HG02970 (cell line): ENCODE results near the gene MPP7.

Experiments used
- ATAC-seq: cut with Tn5 transposase; IDR thresholded peaks from one replicate; pipeline ENCODE4 v1.9.1; 2021; ENCODE audit warnings: mild to moderate bottlenecking, moderate library complexity, moderate number of reproducible peaks; ENCODE audit not compliant: unreplicated experiment, low FRiP score

MPP7 gene

GRCh38 chr10:28311104-28311503, 8.2 kb upstream of the MPP7 start:
- no peak for ATAC-seq

DNA sequence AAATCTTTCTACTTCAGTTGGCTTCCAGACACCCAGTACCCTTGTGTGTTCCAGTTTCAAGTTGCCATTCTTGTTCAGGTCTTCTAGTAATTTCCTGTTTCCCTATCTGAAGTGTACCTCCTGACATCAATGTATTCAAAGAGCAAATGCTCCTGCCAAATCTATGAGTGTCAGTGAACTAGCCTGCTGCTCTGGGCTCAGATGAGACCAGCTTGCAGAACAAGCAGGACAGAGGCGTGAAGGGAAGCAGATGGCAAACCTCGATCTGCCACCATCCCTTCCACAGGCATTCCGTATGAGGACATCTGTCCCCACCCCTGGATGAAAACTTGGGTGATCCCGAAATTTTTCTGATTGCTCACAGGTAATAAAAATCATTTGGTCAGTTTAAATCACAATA, 4.4 kb upstream of the MPP7 start:
- ATAC-seq: no peak

DNA sequence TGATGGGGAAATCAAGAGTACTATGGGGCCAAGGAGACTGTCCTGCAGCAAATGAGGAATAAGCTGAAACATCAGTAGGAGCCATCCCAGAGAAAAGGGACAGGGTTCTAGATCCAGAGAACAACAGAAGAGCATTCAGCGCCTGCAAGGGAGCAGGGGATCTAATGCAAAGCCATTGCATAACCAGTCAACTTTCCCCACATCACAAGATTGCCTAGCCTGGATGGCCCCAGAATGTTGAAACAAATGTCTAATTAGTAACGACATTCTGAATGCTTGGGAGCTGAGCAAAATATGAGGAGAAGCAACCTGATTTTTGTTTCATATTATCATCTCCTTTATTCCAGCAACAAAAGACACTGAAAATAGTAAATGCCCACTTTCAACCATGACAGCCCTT, 2.7 kb upstream of the MPP7 start:
- no peak for ATAC-seq

DNA sequence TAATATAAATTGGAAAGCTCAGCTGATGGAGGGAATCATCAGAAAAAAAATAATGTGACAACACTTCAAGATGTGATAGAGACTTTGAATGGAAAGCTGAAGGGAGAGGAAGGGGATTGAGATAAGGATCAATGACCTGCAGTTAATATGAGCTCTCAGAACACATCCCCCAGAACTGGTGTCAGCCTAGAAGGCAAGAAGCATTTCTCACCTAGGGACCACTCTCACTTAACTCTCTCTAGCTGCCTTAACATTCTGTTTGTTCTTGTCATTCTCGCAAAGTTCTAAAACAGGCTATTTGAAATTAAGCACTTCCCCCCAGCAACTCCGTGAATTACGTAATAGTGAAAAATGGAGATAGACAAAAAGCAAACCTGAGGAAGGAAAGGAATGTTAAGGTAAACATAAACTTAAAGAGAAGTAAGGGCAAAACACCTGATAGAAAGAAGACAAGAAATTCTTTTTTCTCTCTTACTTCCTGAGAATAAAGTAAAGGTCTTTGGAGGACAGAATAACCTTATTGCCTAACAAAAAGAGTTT, 1.2 kb upstream of the MPP7 start:
- no peak for ATAC-seq

GRCh38 chr10:28302012-28302637, 739 bp downstream of the MPP7 start:
- no peak for ATAC-seq

DNA sequence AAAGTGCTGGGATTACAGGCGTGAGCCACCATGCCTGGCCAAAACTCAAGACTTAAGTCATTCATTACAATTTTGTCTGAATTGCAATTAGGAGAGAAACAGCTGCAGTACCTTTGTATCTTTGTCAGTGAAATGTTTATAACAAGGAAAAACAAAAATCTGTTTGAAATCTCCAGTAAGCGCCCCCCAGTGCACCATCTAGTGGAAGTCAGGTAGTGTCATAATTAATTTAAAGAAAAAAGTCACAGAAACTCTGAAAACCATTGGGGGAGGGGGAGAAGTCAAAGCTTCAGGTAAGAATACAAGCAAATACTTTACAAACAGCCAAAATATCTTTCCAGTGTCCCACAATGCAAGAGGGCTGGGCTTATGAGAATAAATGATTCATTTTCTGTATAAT, 2.8 kb downstream of the MPP7 start:
- no peak for ATAC-seq

GRCh38 chr10:28298951-28299350, 3.9 kb downstream of the MPP7 start:
- ATAC-seq: no peak

DNA sequence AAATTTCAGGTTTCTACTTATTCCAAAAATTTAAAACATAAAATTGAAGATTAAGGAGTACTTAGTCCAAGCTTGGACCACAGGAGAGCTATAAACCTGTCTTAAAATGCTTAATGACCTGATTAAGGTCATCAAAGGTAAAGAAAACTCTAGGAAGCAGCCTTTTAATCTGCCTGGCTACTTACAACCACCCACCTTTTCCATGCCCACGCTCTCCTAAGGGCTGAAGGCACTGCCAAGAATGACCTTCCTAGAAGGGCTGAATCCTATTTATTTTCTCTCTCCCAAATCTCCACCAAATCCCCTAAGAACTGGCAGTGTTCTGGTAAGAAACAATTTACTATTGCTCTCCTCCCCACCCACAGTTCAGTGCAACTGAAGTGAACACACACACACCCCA, 6.8 kb downstream of the MPP7 start:
- ATAC-seq: no peak

- no peak for ATAC-seq
These were observed 7.5 kb downstream of the MPP7 start for GRCh38 chr10:28295336-28295735.

GRCh38 chr10:28294809-28295208, 8.1 kb downstream of the MPP7 start:
- no peak for ATAC-seq

DNA sequence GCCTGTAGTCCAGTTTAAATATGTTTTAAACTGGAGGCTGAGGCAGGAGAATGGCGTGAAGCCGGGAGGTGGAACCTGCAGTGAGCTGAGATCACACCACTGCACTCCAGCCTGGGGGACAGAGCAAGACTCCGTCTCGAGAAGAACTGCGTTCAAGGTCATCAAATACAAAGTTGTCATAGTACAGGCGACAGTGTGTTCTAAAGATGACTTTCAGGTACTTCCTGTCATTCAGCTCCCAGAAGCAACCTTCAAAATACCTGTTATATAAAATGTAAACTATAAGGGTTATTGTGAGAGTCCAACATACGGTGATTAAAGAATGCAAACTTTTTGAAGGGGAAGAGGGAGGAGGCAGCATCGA, 8.7 kb downstream of the MPP7 start:
- no peak for ATAC-seq

DNA sequence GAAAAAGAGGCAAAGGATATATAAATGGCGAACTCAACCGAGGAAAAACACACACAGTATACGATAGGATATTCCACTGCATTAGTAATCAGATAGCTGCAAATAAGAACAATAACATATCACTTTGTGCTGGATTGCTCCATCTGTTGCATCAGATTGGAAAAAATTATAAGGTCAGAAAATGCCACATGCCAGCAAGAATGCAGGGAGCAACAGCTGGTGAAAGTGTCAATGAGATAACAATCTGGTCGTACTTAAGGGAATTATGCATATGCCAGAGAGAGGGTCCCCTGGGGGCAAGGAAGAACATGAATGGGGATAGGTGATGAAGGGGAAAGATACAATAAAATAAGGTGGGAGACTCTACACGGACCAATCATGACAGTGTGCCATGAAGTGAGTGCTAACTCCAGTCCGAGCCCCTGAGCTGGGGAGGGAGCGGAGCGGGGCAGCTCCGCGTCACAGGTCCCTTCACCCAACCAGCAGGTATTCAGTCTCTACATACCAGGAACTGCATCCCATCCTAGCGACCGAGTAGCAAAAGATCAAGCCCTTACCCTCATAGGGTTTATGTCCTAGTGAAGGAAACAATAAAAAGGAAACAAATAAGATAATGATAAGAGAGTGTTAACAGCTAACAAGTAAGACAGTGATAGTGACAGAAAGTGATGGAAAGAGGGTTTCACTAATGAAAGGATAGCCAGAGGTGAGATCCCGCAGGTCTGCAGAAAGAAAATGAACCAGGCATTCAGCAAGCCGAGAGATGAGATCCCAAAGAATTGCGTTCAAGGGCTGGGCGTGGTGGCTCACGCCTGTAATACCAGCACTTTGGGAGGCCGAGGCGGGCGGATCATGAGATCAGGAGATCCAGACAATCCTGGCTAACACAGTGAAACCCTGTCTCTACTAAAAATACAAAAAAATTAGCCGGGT, 9.4 kb downstream of the MPP7 start:
- no peak for ATAC-seq

DNA sequence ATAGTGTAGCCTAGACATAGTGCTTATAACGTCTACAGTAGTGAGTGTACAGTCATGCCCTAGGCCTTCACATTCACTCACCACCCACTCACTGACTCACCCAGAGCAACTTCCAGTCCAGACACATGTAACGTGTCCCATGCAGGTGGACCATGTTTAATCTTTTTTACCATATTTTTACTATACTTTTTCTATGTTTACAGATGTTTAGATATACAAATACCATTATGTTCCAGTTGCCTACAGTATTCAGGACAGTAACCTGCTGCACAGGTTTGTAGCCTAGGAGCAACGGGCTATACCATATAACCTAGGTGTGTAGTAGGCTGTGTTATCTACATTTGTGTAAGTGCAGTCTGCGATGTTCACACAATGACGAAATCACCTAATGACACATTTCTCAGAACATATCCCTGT, 11.0 kb downstream of the MPP7 start:
- no peak for ATAC-seq

GRCh38 chr10:28285816-28286215, 17.0 kb downstream of the MPP7 start:
- ATAC-seq: no peak

DNA sequence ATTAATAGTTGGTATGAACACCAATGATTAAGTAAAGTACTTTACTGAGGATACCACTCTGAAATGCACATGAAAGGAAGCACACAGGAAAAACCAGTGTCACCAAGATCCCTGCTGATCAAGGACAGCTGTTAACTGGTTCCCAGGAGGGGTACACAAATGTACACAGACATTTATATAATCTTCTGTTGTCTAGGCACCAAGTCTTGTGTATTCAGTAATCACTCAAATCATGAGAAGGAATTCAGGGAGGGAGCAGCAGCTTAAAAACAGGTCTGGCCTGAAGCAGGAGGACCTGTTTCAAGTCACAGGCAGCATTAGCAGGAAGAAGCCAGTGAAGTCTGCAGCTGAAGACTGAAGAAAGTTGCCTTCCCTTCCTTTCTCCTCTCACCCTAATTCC, 18.7 kb downstream of the MPP7 start:
- no peak for ATAC-seq

GRCh38 chr10:28283251-28283650, 19.6 kb downstream of the MPP7 start:
- no peak for ATAC-seq

GRCh38 chr10:28282336-28282735, 20.5 kb downstream of the MPP7 start:
- no peak for ATAC-seq

DNA sequence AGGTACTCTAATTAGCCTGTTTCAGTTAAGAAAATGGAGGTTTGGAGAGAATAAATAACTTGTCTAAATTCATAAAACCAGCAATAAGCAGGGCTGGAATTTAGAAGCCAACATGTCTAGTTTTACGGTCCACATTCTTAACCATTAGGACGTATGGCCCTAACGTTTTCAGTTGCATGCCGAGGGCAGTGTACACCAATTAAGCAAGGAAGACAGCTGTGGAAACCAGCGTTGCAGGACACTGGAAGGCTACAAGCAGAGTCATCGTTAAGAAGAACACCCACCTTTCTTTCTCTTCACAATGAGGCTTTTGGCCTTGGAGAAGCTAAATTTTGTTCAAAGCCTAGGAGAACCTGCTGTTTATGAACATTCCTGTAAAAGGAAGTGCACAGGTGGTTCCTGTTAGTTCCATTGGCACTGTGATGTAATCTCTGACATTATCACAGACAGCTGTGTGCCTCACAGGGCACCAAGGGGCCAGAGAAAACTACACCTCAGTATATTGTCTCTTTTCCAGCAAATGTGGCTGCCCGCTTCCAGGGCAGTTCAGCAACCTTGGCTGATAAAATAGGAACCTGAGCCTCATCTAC, 21.0 kb downstream of the MPP7 start:
- no peak for ATAC-seq

DNA sequence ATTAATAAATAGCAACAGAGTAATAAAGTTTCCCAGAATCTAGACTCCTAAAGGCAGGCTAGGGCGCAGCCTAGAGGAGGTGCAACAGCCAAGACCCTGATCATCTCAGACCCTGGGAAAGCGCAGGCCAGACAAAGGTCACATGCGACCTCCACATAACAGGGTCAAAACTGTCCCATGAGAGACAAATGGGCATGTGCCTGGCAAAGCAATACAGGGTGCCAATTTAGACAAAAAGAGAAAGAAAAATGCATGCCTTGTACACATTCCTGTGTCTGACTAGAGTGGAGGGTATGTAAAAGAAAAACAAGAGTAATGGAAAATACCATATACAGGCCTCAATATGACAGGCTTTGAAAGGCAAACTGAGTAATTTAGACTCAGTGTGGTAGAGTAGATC, 22.2 kb downstream of the MPP7 start:
- ATAC-seq: no peak

DNA sequence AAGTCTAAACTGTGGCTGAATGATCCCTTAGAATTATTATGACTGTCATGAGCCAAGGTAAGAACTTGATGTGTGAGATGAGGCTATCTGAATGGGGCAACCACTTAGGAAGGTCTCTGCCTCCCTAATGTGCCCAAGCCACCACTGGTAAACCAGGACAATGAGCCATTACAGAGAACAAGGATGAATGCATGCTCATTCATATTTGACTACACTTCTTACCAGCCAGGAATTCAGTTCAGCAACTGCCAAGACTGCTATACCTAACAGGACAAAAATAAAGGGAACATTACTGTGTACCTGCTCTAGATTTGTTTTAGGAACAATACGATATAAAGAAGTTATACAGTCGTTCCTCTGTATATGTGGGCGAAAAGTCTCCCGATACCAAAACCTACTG, 23.0 kb downstream of the MPP7 start:
- ATAC-seq: no peak

DNA sequence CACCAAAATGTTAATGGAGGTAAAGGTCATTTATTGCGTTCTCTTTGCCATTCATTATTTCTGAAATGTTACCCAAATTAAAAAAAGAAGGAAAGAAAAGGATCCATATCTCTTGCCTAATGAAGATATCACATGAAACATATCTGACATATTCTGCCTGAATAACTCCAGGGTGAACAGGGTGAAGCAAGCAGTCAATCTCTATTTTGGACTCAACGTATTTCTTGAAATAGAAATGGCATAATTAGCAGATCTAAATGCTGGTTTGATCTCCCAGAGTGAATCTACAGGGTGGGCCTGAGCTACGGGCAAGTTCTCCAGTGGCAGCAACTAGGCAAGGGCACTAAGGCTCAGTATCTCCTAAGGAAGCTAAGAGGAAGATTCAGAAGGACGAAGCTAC, 24.0 kb downstream of the MPP7 start:
- no peak for ATAC-seq
